ENCODE measurements around the gene WNT9B.

- no peak for TF ChIP-seq ZNF407 (CRISPR knock-in tag; IDR thresholded peaks at IDR 0.05; ENCODE audit: not compliant biosample characterization)
- TF ChIP-seq CTCF (CRISPR knock-in tag; IDR thresholded peaks at IDR 0.05), result no peak
- no peak for TF ChIP-seq EHMT2 (IDR thresholded peaks at IDR 0.05; ENCODE audit: borderline replicate concordance, low read depth, low read length)
- no peak for TF ChIP-seq ZNF572 (CRISPR knock-in tag; IDR thresholded peaks at IDR 0.05)
- no peak for TF ChIP-seq ZNF740 (CRISPR knock-in tag; IDR thresholded peaks at IDR 0.05)
- no peak for TF ChIP-seq HOXA7 (CRISPR knock-in tag; IDR thresholded peaks at IDR 0.05)
- no peak for TF ChIP-seq EP300 (IDR thresholded peaks at IDR 0.05; ENCODE audit: low read depth in 2 of 2, low read length in 2 of 2)
- no peak for TF ChIP-seq EP300 (CRISPR knock-in tag; IDR thresholded peaks at IDR 0.05; ENCODE audit: borderline replicate concordance)
- no peak for TF ChIP-seq GTF2F1 (IDR thresholded peaks at IDR 0.05; ENCODE audit: low read length)
- TF ChIP-seq RFX1 (IDR thresholded peaks at IDR 0.05), result no peak
- TF ChIP-seq SUZ12 (IDR thresholded peaks at IDR 0.05; ENCODE audit: low read depth, low read length), result no peak
- no peak for TF ChIP-seq ESRRA (CRISPR knock-in tag; IDR thresholded peaks at IDR 0.05; ENCODE audit: low read depth)
These were observed 39.3 kb downstream of the WNT9B start for GRCh38 chr17:46890638-46891037.
